ENCODE data around the gene SMARCB1. TPM values are rescaled to one million over a fixed set of nuclear protein-coding genes. Genes with fewer than 3 reads are reported as not detected.

The SMARCB1 gene
- total and polyA plus RNA-seq, 2 of the 4 experiments (the other 2 are of a cell fraction) = 110 to 159 TPM

DNA sequence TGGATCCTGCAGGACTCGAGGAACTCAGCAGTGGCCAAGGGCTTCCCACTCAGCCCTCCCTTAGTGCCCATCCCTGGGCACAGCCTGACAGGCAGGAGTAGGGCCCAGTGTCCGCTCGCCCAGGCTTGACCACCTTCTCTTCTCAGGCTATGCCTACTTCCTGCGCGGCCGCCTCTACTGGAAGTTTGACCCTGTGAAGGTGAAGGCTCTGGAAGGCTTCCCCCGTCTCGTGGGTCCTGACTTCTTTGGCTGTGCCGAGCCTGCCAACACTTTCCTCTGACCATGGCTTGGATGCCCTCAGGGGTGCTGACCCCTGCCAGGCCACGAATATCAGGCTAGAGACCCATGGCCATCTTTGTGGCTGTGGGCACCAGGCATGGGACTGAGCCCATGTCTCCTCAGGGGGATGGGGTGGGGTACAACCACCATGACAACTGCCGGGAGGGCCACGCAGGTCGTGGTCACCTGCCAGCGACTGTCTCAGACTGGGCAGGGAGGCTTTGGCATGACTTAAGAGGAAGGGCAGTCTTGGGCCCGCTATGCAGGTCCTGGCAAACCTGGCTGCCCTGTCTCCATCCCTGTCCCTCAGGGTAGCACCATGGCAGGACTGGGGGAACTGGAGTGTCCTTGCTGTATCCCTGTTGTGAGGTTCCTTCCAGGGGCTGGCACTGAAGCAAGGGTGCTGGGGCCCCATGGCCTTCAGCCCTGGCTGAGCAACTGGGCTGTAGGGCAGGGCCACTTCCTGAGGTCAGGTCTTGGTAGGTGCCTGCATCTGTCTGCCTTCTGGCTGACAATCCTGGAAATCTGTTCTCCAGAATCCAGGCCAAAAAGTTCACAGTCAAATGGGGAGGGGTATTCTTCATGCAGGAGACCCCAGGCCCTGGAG is 3.3 kb upstream of the SMARCB1 start:
- Histone ChIP-seq H3K14ac (replicated peaks; ENCODE audit: low read depth, low read length) (peak overlapping the region; percentile 83; the same call in 1 of the 2 replicates), H4K20me1 (ENCODE audit: insufficient read depth, low read length) (peaks cover 13% of the 10 kb centered on the region), H3K36me3 (ENCODE audit: control insufficient read depth, insufficient read depth, low read length) (no peaks in the 10 kb centered on the region), H2AK9ac (replicated peaks; ENCODE audit: low read depth, low read length, poor library complexity) (no peak overlapping the region), H3K56ac (ENCODE audit: extremely low read depth, insufficient read depth, low read length) (no peak overlapping the region), H3K4me3 (ENCODE audit: insufficient read depth, low read depth, low read length) (no peak overlapping the region), H4K5ac (ENCODE audit: low read depth, low read length) (peak overlapping the region; percentile 26; the same call in 1 of the 2 replicates), H3K4me2 (ENCODE audit: low read depth, low read length) (no peak overlapping the region), H3K23ac (ENCODE audit: low read depth, low read length) (peak overlapping the region; percentile 45; the same call in 1 of the 2 replicates), H2BK120ac (ENCODE audit: low read depth, low read length) (peak overlapping the region; percentile 9), H3K79me1 (ENCODE audit: low read depth in 1 of 2, low read length in 2 of 2) (peaks cover 7 to 17% of the 10 kb centered on the region in 2 experiments; a peak in 3 of 4 replicates), H3K9me1 (ENCODE audit: insufficient read depth, low read length) (peaks cover 17% of the 10 kb centered on the region), H4K91ac (ENCODE audit: insufficient read depth, low read depth, low read length) (peak overlapping the region; percentile 31; the same call in 1 of the 2 replicates), H2BK5ac (ENCODE audit: low read depth, low read length, poor library complexity, severe bottlenecking) (peak overlapping the region; percentile 7), H4K8ac (ENCODE audit: low read depth in 2 of 2, low read length in 2 of 2) (peak overlapping the region in 1 of 2 experiments; percentile 64; a peak in 1 of 4 replicates), H3K27me3 (ENCODE audit: control insufficient read depth, insufficient read depth, low read length) (no peaks in the 10 kb centered on the region), H3K4ac (ENCODE audit: low read depth, low read length) (peak overlapping the region; percentile 45), H3K27ac (ENCODE audit: insufficient read depth, low read length) (no peak overlapping the region), H3K9me3 (ENCODE audit: control insufficient read depth, insufficient read depth, low read length) (no peaks in the 10 kb centered on the region), H3K18ac (ENCODE audit: low read depth, low read length) (no peak overlapping the region), H2BK15ac (ENCODE audit: low read depth, low read length) (no peak overlapping the region; the same call in 2 of the 3 replicates), H2AFZ (replicated peaks; ENCODE audit: low read length, poor library complexity) (peak overlapping the region; percentile 53), H3K9ac (ENCODE audit: low read depth, low read length) (no peak overlapping the region), H2AK5ac (ENCODE audit: low read depth, low read length) (peak overlapping the region; percentile 76; the same call in 1 of the 2 replicates), H3K4me1 (ENCODE audit: control insufficient read depth, insufficient read depth, low read length) (peaks cover 22% of the 10 kb centered on the region), H2BK20ac (ENCODE audit: low read depth, low read length) (peak overlapping the region; percentile 1)
- TF ChIP-seq CEBPB (IDR thresholded peaks at IDR 0.05; ENCODE audit: low read depth, low read length) = no peak
- TF ChIP-seq RFX5 (IDR thresholded peaks at IDR 0.05; ENCODE audit: low read depth, low read length) = no peak
- no peak for TF ChIP-seq MAZ (IDR thresholded peaks at IDR 0.05; ENCODE audit: borderline replicate concordance, low read depth, low read length)
- no peak for TF ChIP-seq CHD1 (IDR thresholded peaks at IDR 0.05; ENCODE audit: low read depth, low read length)
- TF ChIP-seq MAFK (IDR thresholded peaks at IDR 0.05; ENCODE audit: low read depth, low read length) = no peak
- TF ChIP-seq SMC3 (IDR thresholded peaks at IDR 0.05; ENCODE audit: low read depth, low read length) = no peak
- no peak for TF ChIP-seq RAD21 (IDR thresholded peaks at IDR 0.05; ENCODE audit: low read length)
- no peak for TF ChIP-seq BHLHE40 (IDR thresholded peaks at IDR 0.05; ENCODE audit: low read depth, low read length)
- no TSS peak for BruUV-seq (replicated peaks)
- dilution Hi-C loops (cut with HindIII; ENCODE audit: low sequenced_read_pairs, unreplicated experiment) = no loop called here
- CTCF ChIA-PET = interaction anchor here (1.0 kb wide), 1 partner anchor 9 kb away, joined by 3 read pairs; no protein-coding TSS in a partner anchor
- intact Hi-C loops (cut with micrococcal nuclease) = no loop called here
- in situ Hi-C loops (cut with MboI; ENCODE audit: low sequenced_read_pairs) = no loop called here
- WGBS, 2 experiments (ENCODE audit: extremely low coverage in 2 of 2, insufficient read length in 1 of 2) = 96% methylated on average over 3 of the region's 15 CpGs; no CpG with 5 or more reads in 1 of the 2 experiments
- ATAC-seq (ENCODE audit: low read depth) (no peak), DNase-seq (no peak)
- POLR2A ChIA-PET (ENCODE audit: unreplicated experiment) = no interaction called here
